Measurements from ENCODE around the gene GPR132. TPM values are rescaled to one million over a fixed set of nuclear protein-coding genes. Genes with fewer than 3 reads are reported as not detected.
"Not testable (repeated sequence)": the region's sequence is repeated elsewhere in the genome, so short reads cannot be mapped to it uniquely, and the experiment has no call there.

GPR132 gene
- polyA plus RNA-seq, 1 donor: 1.1 TPM

DNA sequence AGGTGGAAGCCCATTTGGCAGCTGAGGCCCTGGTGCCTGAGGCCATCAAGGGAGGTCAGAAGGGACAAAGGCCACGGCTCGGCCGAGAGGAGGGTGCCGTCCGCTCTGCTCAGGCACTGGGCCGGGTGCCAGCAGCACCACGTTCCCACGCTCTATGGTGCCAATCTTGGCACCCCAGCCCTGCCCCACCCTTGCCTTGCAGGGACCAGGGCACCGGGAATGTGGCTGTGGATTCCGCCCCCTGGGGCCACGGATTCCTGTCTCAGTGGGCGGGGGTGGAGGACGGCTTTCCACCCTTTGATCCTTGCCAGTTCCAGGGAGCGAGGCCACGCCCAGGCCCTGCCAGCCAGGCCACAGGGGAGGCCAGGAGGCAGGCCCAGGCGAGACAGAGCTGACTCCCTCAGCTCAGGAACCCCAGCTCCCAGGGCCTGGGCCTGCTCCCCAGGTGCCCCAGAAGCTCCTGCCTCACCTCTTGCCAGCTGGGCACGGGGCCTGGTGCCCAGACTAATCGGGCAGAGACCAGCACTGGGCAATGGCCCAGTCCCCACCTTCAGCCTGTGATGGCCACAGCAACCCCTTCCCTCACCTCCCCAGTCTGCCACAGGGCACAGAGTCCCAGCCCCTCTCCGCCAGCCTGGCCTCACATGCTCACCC lies 26.4 kb upstream of the GPR132 start:
- DNase-seq (ENCODE audit: low read depth): no peak

DNA sequence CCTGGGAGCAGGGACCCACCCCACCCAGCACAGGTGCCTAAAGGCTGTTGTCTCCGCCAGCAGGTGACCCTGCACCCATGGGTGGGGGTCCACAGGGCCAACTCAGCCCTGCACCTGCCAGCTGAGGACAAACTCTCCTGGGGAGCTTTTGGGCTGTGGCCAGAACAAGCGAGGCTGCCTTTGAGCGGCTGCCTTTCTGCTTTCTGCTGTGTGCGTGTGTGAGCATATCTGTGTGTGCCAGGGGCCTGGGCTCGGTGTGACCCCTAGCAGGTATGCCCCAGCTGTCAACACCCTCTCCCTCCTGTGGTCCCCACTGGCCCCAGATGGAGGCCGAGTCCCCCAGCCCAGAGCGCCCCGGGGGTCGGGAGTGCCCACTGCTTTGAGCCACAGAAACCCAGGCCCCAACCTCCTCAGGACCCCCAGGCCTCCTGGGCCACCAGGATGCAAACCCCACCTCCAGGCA lies 25.9 kb upstream of the GPR132 start:
- DNase-seq (ENCODE audit: low read depth): no peak

DNA sequence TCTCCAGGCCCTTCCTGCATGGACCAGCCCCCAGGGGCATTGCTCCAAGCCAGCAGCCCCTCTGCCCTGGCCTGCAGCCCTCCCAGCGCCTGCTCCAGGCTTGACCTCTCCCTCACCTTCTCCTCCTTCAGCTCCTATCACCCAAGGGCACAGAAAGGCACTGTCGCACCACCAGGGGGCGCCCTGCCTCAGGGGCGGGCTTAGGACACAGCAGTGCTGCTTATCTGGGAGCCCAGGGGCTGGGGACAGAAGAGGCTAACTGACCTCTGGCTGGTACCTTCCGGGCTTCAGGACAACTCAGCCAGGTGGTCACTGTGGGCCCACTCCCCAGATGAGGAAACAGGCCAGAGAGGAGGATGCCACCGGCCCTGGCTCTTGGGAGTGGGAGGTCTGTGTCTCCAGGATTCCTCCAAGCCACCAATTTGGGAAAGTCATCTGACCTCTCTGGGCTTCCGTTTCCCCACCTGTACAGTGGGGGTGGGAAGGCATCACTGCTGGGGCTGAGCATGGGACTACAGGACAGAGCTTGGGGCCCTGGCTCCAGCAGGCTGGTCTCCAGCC lies 25.3 kb upstream of the GPR132 start:
- DNase-seq (ENCODE audit: low read depth): no peak

DNA sequence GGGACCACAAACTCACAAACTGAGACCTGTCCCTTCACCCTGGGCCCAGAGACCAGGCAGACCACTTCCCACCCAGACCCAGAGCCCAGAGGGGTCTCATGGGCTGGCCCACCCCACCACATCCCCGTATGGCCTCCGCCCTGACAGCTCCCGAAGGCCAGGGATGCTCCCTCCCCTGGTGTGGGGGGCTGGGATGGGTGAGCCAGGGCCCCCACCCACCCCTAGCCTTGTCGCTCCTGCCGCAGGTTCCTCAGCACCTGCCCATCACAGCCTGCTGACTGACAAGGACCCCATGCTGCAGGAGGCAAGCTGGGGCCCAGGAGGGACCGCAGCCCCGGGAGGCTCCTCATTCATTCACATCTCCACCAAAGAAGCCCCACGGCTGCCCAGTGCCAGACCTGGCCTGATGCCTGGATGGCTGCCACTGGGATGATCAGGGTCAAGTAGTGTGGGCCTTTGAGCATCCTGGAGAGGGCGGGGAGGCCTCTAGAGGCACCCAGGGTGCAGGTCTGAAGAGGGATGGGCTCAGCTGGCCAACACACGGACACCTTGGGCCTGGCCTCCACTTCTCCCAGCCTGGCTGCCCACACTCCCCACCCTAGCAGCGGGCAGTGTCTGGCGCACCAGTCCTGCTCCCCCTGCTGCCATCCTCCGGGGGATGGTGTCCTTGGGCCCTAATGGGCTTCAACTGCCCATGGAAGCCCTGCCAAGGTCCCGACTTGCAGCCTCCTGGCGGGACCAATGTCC lies 24.7 kb upstream of the GPR132 start:
- no peak for DNase-seq (ENCODE audit: low read depth)

DNA sequence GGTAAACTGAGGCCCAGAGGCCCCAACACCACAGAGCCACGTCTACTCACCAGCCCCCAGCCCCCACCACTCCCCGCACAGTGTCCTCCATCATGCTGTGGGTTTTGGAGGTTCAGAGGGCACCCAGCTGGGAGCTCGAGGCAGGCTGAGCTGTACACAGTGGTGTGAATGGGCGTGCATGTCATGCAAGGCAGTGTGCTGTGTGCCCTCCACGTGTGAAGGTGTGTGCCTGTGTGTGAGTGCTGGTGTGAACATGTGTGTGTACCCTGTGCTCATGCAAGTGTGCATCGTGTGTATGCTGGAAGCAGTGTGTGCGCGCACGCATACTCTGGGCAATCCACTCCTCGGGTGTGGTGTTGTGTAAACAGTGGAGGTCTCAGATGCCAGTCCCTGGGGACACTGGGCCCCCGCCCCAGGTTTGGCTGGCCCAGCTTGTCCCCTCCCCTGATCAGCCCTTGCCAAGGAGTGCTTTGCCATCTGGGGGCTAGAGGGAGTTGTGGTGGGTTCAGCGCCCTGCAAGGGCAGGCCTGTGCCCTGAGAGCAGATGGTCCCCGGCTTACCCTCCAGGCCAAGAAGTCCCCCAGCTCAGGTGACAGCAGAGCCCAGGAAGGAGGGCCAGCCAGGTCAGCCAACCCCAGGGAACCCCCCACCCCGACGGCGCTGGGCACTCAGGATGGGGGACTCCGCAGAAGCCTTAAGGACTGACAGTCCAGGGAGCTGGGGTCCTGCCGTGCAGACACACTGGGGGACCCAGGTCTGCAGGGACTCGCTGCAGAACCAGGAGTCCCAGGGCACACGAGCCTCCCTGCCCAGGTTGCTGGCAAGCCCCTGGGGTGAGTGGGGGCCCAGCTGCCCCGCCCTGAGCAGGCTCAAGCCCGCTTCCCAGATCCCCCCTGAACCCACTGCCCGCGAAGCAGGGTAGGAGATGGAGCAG lies 23.8 kb upstream of the GPR132 start:
- no peak for DNase-seq (ENCODE audit: low read depth)

DNA sequence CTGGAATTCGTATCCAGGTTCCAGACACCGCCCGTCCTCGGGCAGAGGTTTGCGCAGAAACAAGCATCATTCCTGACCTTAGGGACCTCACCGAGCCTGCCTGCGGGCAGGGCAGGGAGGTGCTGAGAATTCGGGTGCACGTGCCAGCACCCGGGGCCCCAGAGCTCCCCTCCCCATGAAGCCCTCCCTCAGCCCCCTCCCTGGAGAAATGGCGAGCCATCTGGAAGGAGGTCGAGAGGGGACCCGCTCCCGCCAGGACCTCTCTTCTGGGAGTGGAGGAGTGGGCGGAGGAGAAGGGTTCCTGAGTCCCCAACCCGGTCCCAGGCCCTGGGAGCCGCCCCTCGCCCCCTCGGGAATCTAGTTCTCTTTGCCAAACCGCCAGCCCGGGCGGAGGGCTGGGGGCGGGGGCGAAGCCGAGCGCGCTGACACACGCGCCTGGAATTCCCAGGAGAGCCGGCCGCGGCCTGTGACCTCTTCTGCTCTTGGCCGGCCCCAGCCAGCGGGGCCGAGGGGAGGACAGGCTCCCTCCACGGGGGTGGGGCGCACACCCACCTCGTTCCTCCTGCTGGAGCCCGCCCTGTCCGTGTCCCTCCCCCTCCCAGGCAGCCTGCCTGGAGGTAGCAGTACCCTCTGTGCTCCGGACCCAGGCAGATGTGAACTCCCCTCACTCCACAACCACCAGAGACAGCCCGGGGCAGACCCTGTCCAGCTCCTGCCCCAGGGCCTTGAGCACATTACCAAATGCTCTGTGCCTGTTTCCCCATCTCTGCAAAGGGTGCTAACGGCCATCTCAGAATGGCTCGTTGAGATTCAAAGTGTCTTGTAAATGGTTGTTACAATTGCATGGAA lies 23.0 kb upstream of the GPR132 start:
- DNase-seq (ENCODE audit: low read depth): no peak

DNA sequence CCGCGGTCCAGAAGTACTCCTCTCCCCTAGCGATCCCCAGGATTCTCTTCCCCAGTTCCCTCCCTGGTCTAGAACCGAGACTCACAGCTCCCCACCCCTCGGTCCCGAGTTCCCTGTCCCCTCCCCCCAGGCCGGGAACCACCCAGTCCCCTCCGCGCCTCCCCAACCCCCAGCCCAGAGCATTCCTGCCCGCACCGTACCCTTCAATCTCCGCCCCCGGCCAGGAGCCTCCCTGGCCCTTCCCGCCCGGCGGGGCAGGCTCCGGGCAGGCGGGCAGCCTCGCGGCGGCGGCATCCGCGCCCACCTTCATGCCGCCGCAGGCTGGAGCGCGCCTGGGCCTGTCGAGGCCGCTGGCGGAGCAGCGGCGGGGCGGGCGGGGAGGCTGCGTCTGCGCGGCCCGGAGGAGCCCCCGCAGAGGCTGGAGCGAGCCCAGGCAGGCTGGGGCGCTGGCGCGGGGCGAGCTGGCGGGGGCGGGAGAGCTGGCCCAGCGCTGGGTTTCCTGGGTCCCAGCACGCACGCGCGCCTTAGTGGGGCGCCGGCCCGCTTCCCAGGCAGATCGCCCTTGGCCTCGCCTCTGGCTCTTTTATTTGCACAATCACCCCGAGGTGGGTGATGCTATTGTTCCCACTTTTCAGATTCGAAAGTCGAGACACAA lies 22.2 kb upstream of the GPR132 start:
- DNase-seq (ENCODE audit: low read depth): no peak

DNA sequence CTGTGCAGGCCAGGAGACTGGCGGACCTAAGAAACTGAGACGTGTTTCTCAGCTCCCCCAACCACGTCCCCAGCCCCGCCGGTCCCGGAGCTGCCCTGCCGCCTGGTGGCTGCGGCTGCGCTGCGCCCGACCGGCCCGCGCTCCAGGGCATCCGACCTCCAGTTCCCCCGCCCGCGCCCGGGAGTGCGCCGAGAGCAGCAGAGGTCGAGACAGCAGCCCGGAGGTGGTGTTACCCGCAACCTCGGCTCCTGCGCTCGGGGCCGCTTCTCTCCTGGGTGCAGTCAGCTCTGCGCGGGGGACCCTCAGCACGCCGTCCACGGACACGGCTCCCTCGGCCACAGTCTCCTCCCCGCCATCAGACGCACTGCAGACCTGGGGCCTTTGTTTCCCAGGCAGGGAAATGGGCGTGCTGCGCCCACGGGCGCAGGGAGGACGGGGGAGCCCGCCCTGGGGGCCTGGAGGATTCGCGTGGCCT lies 21.6 kb upstream of the GPR132 start:
- no peak for DNase-seq (ENCODE audit: low read depth)

DNA sequence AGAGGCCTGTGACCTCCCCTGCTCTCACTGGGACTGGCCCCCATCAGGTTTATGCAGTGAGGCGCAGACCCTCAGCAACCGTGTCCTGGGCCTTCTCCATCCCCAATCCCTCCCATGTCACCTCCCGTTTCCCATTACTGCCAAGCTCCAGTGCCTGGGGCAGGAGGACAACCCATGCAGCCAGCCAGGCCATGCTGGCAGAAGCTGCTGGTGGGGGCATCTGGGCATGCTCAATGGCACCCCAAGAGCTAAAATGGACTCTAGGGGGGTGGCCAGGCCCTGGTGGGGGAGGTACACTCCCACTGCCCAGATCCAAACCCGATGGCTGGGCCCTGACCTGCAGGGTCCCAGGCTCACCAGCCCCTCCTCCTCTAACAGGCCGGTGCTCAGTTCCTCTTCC lies 20.5 kb upstream of the GPR132 start:
- no peak for DNase-seq (ENCODE audit: low read depth)

DNA sequence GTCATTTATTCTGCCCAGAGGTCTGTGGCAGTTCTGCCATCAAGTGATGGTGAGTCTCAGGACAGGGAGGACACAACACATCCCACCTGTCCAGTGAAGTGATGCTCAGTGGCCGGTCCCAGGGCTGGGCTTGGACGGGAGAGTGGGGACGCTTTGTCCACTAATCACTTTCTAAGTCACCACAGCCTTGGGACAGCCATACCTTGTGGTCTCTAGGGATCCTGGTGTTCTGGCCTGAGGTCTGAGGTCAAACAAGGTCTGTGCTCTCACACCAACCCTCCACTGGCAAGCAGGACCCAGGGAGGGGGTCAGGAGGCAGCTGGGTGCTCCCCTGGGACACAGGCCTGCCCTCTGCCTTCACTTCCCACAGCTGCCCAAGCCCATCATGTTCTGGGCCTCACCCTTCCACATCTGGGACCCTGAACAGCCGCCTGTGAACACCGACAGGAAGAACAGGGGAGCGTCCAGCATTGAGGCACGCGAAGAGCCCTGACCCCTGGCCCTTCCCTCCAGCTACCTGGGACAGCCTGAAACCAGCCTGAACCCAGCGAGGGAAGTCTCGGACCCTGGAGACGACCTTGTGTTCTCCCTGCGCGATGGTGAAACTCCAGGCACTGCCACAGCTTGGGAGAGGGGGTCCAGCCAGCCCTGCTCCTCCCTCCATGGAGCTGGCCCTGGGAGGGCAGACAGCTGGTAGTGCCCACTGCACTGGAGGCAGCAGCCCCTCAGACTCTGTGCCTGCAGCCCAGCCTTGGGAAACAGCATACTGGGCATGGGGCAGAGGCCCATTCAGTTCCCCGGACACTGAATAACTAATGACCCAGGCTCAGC lies 19.7 kb upstream of the GPR132 start:
- DNase-seq (ENCODE audit: low read depth): no peak

DNA sequence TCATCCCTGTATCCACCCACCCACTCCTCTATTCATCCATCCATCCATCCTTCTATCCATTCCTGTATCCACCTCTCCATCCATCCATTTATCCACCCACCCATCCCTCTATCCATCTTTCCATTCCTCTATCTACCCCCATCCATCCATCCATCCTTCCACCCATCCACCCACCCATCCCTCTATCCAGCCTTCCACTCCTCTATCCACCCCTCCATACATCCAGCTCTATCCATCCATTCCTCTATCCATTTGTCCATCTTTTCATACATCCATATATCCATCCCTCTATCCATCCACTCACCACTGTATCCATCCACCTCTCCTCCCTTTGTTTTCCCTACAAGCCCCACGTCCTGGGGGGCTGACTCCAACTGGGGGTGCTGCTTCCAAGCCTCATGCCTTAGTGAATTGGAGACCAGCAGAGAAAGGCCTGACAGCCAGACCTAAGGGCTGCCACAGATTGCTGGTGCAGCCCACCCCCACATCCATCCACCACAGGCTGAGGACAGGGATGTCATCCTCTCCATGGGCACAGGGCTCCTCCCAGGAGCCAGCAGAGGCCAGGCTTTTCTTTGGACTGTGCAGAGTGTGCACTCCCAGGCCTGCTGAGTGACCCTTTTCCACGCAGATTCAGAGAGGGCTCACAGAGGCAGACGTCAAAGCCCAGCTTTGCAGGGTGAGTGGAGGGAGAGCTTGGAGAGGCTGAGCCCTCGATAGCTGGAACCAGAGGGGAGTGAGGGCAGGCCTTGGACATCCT lies 18.9 kb upstream of the GPR132 start:
- no peak for DNase-seq (ENCODE audit: low read depth)

DNA sequence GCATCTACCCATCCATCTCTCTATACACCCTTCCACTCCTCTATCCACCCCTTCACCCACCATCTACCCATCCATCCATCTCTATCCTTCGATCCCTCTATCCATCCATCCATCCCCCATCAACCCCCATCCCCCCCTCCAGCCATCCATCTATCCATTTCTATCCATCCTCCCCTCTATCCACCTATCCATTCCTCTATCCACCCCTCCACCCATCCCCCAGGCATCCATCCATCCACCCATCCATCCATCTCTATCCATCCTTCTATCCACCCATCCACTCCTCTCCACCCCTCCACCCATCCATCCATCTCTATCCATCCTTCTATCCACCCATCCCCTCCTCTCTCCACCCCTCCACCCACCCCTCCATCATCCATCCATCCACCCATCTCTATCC lies 17.5 kb upstream of the GPR132 start:
- no peak for DNase-seq (ENCODE audit: low read depth)

DNA sequence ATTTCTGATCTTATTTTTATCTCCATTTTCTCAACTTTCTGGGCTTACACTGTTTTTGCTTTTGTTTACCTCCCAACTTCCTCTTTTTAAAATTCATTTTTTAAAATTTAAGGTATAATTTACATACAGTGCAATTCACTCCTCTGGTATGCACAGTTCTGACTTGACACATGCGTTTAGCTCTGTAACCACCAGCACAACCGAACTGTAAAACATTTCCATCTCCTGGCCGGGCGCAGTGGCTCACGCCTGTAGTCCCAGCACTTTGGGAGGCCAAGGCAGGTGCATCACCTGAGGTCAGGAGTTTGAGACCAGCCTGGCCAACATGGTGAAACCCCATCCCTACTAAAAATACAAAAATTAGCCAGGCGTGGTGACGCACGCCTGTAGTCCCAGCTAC lies 16.2 kb upstream of the GPR132 start:
- DNase-seq (ENCODE audit: low read depth): not testable (repeated sequence)

DNA sequence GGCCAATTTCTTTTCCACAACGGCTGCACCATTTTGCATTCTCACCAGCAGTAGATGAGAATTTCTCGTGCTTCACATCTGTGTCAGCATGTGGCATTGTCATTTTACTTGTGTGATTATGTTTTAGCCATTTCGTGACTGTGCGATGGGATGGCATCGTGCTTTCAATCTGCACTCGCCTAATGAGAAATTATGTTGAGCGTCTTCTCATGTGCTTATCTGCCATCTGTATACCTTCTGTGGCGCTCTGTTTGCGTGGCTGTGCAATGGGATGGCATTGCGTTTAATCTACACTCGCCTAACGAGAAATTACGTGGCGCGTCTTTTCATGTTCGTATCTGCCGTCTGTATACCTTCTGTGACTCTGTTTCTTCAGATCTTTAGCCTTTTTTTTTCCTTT lies 14.9 kb upstream of the GPR132 start:
- no peak for DNase-seq (ENCODE audit: low read depth)

DNA sequence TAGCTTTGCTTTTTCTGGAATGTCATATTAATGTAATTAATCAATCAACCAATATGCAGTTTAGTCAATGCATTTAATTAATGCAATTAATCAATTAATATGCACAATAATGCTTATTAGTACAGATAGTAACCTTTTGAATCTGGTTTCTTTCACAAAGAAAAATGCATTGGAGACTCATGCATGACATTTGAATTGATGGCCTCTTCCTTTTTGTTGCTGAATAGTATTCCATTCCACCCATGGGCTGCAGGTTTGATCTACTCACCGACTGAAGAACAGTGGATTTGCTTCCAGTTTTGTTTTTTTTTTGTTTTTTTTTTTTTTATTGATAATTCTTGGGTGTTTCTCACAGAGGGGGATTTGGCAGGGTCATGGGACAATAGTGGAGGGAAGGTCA lies 13.1 kb upstream of the GPR132 start:
- no peak for DNase-seq (ENCODE audit: low read depth)

DNA sequence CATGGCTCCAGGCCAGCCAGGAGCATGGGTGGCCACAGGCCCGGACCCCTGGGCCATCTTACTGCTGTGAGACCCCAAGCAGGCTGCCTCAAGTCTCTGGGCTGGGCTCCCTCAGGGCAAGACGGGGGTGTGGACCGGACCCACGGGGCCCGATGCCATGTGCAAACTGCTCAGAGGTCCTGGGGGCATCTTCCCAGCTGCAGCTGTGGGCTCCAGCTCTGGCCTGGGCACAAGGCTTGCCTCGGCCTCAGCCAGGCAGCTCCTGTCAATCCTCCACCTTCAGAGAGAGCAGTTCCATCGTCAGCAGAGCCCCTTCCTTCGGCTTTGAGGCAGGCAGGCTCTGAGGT lies 12.4 kb upstream of the GPR132 start:
- DNase-seq (ENCODE audit: low read depth): no peak

DNA sequence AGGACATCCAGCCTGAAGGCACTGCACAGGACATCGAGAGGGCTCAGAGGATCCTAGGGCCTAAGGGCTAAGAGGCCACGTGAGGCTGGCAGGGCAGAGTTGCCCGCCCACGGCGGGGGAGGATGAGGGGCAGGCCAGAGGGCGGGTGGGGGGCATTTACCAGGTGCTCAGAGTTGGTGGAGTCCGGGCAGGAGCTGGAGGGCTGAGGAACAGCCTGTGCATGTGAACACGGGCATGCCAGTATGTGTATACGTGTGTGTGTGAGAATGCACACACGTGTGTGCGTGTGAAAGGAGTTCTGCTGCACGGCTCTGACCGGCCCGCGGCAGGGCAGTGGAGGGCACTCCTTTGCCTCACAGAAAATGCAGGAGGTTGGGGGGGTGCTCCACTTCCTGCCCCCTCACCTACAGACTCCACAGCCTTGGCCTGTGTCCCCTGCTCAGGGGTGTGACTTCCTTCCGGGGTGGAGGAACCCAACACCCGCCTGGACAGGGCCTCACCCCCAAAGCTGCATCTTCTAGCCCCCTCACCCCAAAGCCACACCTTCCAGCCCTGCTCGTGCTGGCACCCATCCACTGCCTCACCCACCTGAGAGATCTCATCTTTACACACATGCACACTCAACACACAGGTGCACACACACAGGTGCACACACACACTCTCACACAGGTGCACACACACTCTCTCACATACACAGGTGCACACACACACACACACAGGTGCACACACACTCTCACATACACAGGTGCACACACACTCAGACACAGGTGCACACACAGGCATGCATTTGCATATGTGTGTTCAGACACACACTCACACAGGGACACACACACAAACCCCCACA lies 11.8 kb upstream of the GPR132 start:
- no peak for DNase-seq (ENCODE audit: low read depth)

DNA sequence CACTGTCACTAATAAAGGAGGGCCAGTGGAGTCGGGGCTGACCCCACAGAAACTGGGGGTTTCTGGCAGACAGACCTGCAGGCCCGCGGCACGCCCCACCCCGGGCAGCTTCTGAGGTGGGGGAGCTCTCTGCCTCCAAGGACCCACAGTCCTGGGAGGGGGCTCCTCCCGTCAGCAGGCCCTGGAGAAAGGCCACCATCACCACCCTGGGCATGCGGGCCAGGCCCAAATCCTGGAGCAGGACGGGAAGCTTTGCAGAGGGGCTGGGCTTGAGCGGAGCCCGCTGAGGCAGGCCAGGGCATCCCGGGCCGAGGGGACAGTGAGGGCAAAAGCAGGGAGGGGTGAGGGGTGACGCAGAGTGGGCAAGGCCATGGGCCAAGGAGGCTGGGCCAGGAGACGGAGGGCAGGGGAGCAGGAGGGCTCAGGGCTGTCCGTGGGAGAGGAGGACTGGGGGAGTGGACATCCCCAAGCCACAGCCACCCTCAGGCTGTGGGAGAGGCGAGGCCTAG lies 11.1 kb upstream of the GPR132 start:
- no peak for DNase-seq (ENCODE audit: low read depth)

All from forelimb muscle (tissue), 1 donor.